ENCODE results near the gene FRMD4B.

Gene FRMD4B

GRCh38 chr3:69231929-69232440 lies 153.9 kb downstream of the FRMD4B start:
- no peaks in the 10 kb centered on the region for H3K27me3 ChIP-seq (replicated peaks; ENCODE audit: control insufficient read depth, insufficient read depth, low read length)
- TF ChIP-seq, protein P1, sequence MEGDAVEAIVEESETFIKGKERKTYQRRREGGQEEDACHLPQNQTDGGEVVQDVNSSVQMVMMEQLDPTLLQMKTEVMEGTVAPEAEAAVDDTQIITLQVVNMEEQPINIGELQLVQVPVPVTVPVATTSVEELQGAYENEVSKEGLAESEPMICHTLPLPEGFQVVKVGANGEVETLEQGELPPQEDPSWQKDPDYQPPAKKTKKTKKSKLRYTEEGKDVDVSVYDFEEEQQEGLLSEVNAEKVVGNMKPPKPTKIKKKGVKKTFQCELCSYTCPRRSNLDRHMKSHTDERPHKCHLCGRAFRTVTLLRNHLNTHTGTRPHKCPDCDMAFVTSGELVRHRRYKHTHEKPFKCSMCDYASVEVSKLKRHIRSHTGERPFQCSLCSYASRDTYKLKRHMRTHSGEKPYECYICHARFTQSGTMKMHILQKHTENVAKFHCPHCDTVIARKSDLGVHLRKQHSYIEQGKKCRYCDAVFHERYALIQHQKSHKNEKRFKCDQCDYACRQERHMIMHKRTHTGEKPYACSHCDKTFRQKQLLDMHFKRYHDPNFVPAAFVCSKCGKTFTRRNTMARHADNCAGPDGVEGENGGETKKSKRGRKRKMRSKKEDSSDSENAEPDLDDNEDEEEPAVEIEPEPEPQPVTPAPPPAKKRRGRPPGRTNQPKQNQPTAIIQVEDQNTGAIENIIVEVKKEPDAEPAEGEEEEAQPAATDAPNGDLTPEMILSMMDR (IDR thresholded peaks at IDR 0.05; ENCODE audit: insufficient read depth, low read length, poor library complexity, severe bottlenecking) = no peak
- H3K4me3 ChIP-seq (replicated peaks; ENCODE audit: low read depth, low read length) = no peak overlapping the region
- no peak for DNase-seq (ENCODE audit: extremely low read depth, insufficient read length)
- H3K36me3 ChIP-seq (ENCODE audit: control insufficient read depth, insufficient read depth, low read length) = no peaks in the 10 kb centered on the region

DNA sequence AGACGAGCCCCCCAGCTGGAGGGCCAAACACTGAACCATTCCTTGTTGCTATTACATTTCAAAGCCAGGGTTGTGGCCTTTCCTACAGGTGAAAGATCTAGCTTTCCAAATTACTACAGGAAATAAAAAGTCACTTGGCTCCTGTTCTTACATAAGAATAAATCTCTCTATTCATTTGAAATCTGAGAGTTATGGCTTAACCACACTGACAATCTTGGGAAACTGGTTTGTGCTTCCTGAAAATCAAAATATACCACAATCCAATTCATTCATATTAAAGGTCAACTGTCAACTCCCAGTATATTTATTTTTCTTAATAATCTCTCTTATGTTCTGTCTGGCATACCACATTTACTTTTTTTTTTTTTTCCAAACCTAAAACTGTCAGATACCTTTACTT lies 159.8 kb downstream of the FRMD4B start:
- Histone ChIP-seq H3K4me3 (replicated peaks; ENCODE audit: low read depth, low read length) (no peak overlapping the region), H3K27me3 (replicated peaks; ENCODE audit: control insufficient read depth, insufficient read depth, low read length) (no peaks in the 10 kb centered on the region), H3K36me3 (ENCODE audit: control insufficient read depth, insufficient read depth, low read length) (no peaks in the 10 kb centered on the region)
- DNase-seq (ENCODE audit: extremely low read depth, insufficient read length) = no peak
- TF ChIP-seq, protein P1 (IDR thresholded peaks at IDR 0.05; ENCODE audit: insufficient read depth, low read length, poor library complexity, severe bottlenecking) = no peak

GRCh38 chr3:69219101-69219708 lies 166.7 kb downstream of the FRMD4B start:
- no peaks in the 10 kb centered on the region for H3K36me3 ChIP-seq (ENCODE audit: control insufficient read depth, insufficient read depth, low read length)
- DNase-seq (ENCODE audit: extremely low read depth, insufficient read length) = no peak
- no peaks in the 10 kb centered on the region for H3K27me3 ChIP-seq (replicated peaks; ENCODE audit: control insufficient read depth, insufficient read depth, low read length)
- TF ChIP-seq, protein P1 (IDR thresholded peaks at IDR 0.05; ENCODE audit: insufficient read depth, low read length, poor library complexity, severe bottlenecking) = no peak
- no peak overlapping the region for H3K4me3 ChIP-seq (replicated peaks; ENCODE audit: low read depth, low read length)

DNA sequence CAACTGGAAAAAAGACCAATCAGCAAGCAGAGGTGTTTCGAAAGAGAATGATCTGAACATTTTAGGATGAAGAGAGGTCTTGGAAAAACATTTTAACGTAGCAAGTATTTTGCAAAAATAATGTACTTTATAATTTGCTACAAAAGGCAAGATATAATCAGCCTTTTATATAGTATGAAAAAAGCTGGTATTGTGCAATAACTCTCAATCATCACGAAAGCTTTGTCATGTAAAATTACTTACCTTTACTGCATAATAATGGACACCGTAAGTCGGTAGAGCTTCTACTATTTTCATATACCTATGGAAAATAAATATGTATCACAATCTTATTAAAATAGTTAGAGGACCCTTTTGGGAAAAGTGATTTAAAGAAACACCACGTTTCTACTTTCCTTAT lies 167.8 kb downstream of the FRMD4B start:
- TF ChIP-seq, protein P1 (IDR thresholded peaks at IDR 0.05; ENCODE audit: insufficient read depth, low read length, poor library complexity, severe bottlenecking) = no peak
- Histone ChIP-seq H3K4me3 (replicated peaks; ENCODE audit: low read depth, low read length) (no peak overlapping the region), H3K27me3 (replicated peaks; ENCODE audit: control insufficient read depth, insufficient read depth, low read length) (no peaks in the 10 kb centered on the region), H3K36me3 (ENCODE audit: control insufficient read depth, insufficient read depth, low read length) (no peaks in the 10 kb centered on the region)
- no peak for DNase-seq (ENCODE audit: extremely low read depth, insufficient read length)

DNA sequence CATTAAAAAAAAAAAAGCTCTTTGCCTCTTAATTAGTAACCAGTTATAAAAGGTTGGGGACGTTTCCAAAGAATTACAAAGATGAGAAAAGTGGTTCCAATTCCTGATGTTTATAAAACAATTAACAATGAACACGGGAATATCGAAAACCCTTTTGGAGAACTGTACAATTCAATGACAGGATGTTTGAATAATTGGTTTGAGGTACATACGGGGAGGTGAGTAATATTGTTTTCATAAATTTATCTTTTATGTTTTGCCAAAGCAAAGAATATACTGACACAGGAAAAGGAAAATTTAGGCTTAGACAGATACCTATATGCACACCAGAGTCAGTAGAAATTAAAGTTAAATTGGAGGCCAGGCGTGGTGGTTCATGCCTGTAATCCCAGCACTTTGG lies 168.9 kb downstream of the FRMD4B start:
- Histone ChIP-seq H3K36me3 (ENCODE audit: control insufficient read depth, insufficient read depth, low read length) (no peaks in the 10 kb centered on the region), H3K4me3 (replicated peaks; ENCODE audit: low read depth, low read length) (no peak overlapping the region), H3K27me3 (replicated peaks; ENCODE audit: control insufficient read depth, insufficient read depth, low read length) (no peaks in the 10 kb centered on the region)
- TF ChIP-seq, protein P1 (IDR thresholded peaks at IDR 0.05; ENCODE audit: insufficient read depth, low read length, poor library complexity, severe bottlenecking) = no peak
- DNase-seq (ENCODE audit: extremely low read depth, insufficient read length) = no peak

DNA sequence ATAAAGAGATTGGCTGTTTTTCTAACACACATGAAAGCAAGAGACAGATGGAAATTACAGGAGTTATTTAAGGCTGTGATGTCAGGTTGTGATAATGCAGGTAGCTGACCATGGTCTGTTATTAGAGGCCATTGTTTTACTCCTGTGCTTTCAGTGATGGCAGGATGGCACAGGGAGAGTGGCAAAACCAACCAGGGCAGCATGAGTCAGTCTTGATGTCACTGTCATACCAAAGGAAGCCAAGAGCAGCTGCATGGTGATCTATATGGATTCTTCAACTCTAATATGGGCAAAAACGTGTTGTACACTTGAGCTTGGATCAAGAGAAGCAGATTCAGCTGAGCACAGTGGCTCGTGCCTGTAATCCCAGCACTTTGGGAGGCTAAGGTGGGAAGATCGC lies 171.6 kb downstream of the FRMD4B start:
- no peaks in the 10 kb centered on the region for H3K27me3 ChIP-seq (replicated peaks; ENCODE audit: control insufficient read depth, insufficient read depth, low read length)
- DNase-seq (ENCODE audit: extremely low read depth, insufficient read length) = no peak
- H3K4me3 ChIP-seq (replicated peaks; ENCODE audit: low read depth, low read length) = no peak overlapping the region
- TF ChIP-seq, protein P1 (IDR thresholded peaks at IDR 0.05; ENCODE audit: insufficient read depth, low read length, poor library complexity, severe bottlenecking) = no peak
- no peaks in the 10 kb centered on the region for H3K36me3 ChIP-seq (ENCODE audit: control insufficient read depth, insufficient read depth, low read length)

All from GM06990 (cell line).